Ovary (tissue), 9 donors: ENCODE results near the gene ASF1B. TPM values are rescaled to one million over a fixed set of nuclear protein-coding genes. Genes with fewer than 3 reads are reported as not detected.
"Not testable (repeated sequence)": the region's sequence is repeated elsewhere in the genome, so short reads cannot be mapped to it uniquely, and the experiment has no call there.

Source experiments
- DNase-seq, 5 donors: peaks; one replicate each; pipeline ENCODE4 v3.0.0-alpha.2; 2019 to 2020
- H3K27ac ChIP-seq, 2 donors: fragments of 200-600 bp; one replicate each; pipeline versions ENCODE4 v1.5.1 to v1.8.0; 2019 to 2022
- H3K27me3 ChIP-seq: fragments of 200-600 bp; one replicate; pipeline ENCODE4 v1.8.0; 2022
- H3K36me3 ChIP-seq: fragments of 200-600 bp; sonication (generic); one replicate; pipeline ENCODE4 v1.5.1; 2019
- H3K4me1 ChIP-seq: one replicate; pipeline ENCODE4 v1.8.1; 2013; ENCODE audit warnings: mild to moderate bottlenecking, moderate library complexity; ENCODE audit not compliant: insufficient read depth
- H3K4me3 ChIP-seq: fragments of 200-600 bp; sonication (generic); one replicate; pipeline ENCODE4 v1.5.1; 2017
- H3K9me3 ChIP-seq, 2 donors: fragments of 200-600 bp in 1 of 2; sonication (generic) in 1 of 2; one replicate each; pipeline versions ENCODE4 v1.5.1 to v1.8.1; 2013 to 2019; ENCODE audit warnings: mild to moderate bottlenecking in 1 of 2, moderate library complexity in 1 of 2
- CTCF ChIP-seq, 3 donors: fragments of 450-650 bp in 2 of 3; fragments of 200-600 bp in 1 of 3; IDR thresholded peaks; one replicate each; pipeline versions ENCODE4 v1.5.1 to v1.8.0; 2016 to 2022; ENCODE audit warnings: antibody characterized with exemption in 3 of 3, mild to moderate bottlenecking in 1 of 3
- EP300 ChIP-seq: sonication (generic); formaldehyde crosslinking; IDR thresholded peaks from one replicate; pipeline ENCODE4 v1.6.1; 2017; ENCODE audit warnings: antibody characterized with exemption
- POLR2A ChIP-seq: fragments of 450-650 bp; IDR thresholded peaks from one replicate; pipeline ENCODE4 v1.6.1; 2017; ENCODE audit warnings: antibody characterized with exemption, mild to moderate bottlenecking, moderate library complexity
- WGBS, 3 donors: extraction: QIAGEN DNeasy Blood & Tissue Kit in 1 of 3; methylation state at CpG; one replicate each; pipeline versions ENCODE4 v1.1.5 to v1.1.7; 2013 to 2017; 5-methylcytosine and 5-hydroxymethylcytosine counted together
- intact Hi-C, 4 donors: fragments of 100-400 bp; cut with DNase I; formaldehyde crosslinking; loops; one replicate each; pipeline versions ENCODE4 v1.11.0 to v1.15.1; 2022 to 2023
- polyA plus RNA-seq, 2 donors: library from polyadenylated mRNA; stranded (reverse); fragments of 200-250 nt in 1 of 2; fragments of 350-450 nt in 1 of 2; fragmentation: Illumina TruSeq in 1 of 2; extraction: RNeasy Lipid Tissue Mini Kit (QIAGEN cat#74804) in 1 of 2; gene quantifications; one replicate each; pipeline ENCODE4 v1.2.3, GENCODE V29; 2013 to 2014
- total RNA-seq, 7 donors: library from RNA; depleted of rRNA in 2 of 7; stranded (reverse); fragments of >200 nt in 2 of 7; fragmentation: NEBNext Ultra II Directional in 3 of 7; extraction: Animal tissue kit (Norgen Biotek cat#: 25700) in 3 of 7; gene quantifications; one replicate each; pipeline versions ENCODE4 v1.1.0 to v1.2.4, GENCODE V29; 2016 to 2023
- donor health status: DM: no; HTN: no; CAD: no; lungs with moderate emphysema.
- donor health status: DM: no; HTN: no; CAD: no.
- donor health status: Bipolar disorder and iron deficiency.
- donor health status: DM: yes; HTN: yes; CAD: no.
- donor health status: DM: no; HTN: no; CAD: no.
- donor health status: DM: yes; HTN: yes; CAD: no.

ASF1B gene
- total and polyA plus RNA-seq, 9 donors, result 0.12 to 4.9 (median 1.0) TPM

DNA sequence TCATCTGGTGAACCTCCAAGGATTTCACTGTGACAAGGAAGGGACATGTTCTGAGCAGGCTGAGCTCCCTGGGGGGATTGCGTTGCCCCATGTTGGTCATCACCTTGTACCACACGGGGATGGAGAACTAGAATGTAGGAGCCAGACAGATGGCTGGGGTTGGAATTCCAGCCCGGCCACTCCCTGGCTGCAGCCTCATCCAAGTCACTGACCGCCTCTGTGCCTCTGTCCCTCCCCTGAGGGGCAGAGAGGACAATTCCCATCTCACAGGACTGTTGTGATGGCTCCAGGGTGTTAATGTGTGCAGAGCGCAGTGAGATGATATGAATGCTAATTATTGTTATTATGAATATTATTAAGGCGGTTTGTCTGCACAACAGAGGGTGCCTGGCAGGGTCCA lies 45.5 kb upstream of the ASF1B start:
- TF ChIP-seq EP300 (no peak), CTCF (IDR thresholded peaks at IDR 0.05) (no peak), POLR2A (no peak)
- DNase-seq, result no peak
- H3K27me3 ChIP-seq, result no peaks in the 10 kb centered on the region
- H3K27ac ChIP-seq, result no peak overlapping the region
- H3K36me3 ChIP-seq, result no peaks in the 10 kb centered on the region
- no peak overlapping the region for H3K4me3 ChIP-seq
- no peaks in the 10 kb centered on the region for H3K9me3 ChIP-seq
- intact Hi-C loops, result no loop called here
- 85 to 93% (median 91%) methylated on average over 6 of the region's 6 CpGs for WGBS, 3 donors
- no peaks in the 10 kb centered on the region for H3K4me1 ChIP-seq

DNA sequence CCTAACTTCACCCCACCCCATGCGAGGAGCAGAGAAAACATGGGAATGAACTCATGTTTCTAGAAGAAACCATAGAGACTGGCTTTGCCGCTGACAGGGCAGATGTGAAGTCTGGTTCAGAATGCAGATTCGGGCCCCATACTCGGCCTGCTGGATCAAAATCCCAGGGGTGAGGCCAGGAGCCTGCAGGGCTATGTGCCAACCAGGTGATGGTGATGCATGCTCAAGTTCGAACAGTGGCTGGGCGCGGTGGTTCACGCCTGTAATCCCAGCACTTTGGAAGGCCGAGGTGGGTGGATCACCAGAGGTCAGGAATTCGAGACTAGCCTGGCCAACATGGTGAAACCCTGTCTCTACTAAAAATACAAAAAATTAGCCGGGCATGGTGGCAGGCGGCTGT lies 44.8 kb upstream of the ASF1B start:
- H3K4me1 ChIP-seq, DNase-seq, H3K27me3 ChIP-seq, H3K4me3 ChIP-seq, H3K27ac ChIP-seq, H3K36me3 ChIP-seq, H3K9me3 ChIP-seq, intact Hi-C loops: not testable (repeated sequence)
- WGBS, 3 donors, result 90 to 91% (median 90%) methylated on average over 12 of the region's 12 CpGs

DNA sequence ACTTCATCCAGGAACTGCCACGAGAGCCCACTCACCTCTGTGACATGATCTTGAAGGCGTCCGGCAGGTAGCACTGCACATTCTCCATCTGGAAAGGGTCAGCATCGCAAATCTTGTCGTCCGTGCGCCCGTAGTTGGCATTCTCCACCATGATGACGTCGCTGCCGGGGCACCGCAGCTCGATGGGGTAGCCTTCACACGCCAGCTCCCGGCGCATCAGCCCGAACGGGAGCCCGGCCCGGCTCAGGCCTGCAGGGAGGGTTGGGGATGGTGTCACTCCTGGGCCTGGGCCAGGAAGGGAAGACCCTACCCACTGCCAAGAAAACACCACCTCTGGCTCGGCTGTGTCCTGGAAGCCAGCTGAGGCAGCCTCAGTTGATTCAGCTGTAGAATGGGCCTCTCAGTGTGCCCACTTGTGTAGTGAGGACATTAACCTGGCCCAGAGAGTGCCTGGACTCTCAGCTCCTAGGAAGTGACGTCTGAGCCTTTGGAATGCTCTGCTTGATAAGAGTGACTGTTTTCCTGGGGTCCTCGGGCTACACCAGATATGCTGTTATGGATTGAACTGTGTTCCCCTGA lies 41.2 kb upstream of the ASF1B start:
- 83 to 86% (median 83%) methylated on average over 19 to 23 of the region's 23 CpGs for WGBS, 3 donors
- intact Hi-C loops, result no loop called here
- H3K9me3 ChIP-seq, result no peaks in the 10 kb centered on the region
- no peaks in the 10 kb centered on the region for H3K36me3 ChIP-seq
- TF ChIP-seq EP300 (no peak), CTCF (IDR thresholded peaks at IDR 0.05) (no peak), POLR2A (no peak)
- no peaks in the 10 kb centered on the region for H3K27me3 ChIP-seq
- H3K27ac ChIP-seq, result no peak overlapping the region
- no peak overlapping the region for H3K4me3 ChIP-seq
- no peak for DNase-seq
- no peaks in the 10 kb centered on the region for H3K4me1 ChIP-seq

GRCh38 chr19:14175351-14175792 lies 39.0 kb upstream of the ASF1B start:
- Histone ChIP-seq H3K4me1 (no peaks in the 10 kb centered on the region), H3K4me3 (no peak overlapping the region), H3K36me3 (no peaks in the 10 kb centered on the region), H3K27me3 (no peaks in the 10 kb centered on the region), H3K27ac (no peak overlapping the region), H3K9me3 (no peaks in the 10 kb centered on the region)
- no peak for DNase-seq
- intact Hi-C loops, result no loop called here
- WGBS, 3 donors, result 91 to 93% (median 91%) methylated on average over 6 of the region's 6 CpGs
- TF ChIP-seq POLR2A (no peak), EP300 (no peak), CTCF (IDR thresholded peaks at IDR 0.05) (no peak)

DNA sequence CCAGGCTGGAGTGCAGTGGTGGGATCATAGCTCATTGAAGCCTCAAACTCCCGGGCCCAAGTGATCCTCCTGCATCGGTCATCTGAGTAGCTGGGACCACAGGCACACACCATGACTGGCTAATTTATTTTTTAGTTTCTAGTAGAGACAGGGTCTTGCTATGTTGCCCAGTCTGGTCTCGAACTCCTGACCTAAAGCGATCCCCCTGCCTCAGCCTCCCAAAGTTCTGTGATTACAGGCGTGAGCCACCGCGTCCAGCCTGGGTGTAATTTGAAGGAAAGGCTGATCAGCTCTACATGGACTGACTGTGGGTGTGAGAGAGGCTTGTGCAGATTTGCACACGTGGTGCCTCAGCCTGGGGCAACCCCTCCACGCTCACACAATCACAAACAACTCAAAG lies 38.5 kb upstream of the ASF1B start:
- no peak for TF ChIP-seq EP300
- TF ChIP-seq POLR2A, result no peak
- no peak for TF ChIP-seq CTCF (IDR thresholded peaks at IDR 0.05)
- H3K27me3 ChIP-seq, result no peaks in the 10 kb centered on the region
- no peak for DNase-seq
- WGBS, 3 donors, result 93 to 97% (median 93%) methylated on average over 9 of the region's 9 CpGs
- H3K36me3 ChIP-seq, result no peaks in the 10 kb centered on the region
- no peaks in the 10 kb centered on the region for H3K9me3 ChIP-seq
- H3K4me3 ChIP-seq, result no peak overlapping the region
- H3K4me1 ChIP-seq, result no peaks in the 10 kb centered on the region
- H3K27ac ChIP-seq, result no peak overlapping the region
- intact Hi-C loops, result no loop called here
